22Rv1 (cell line): Measurements from ENCODE around the gene SHANK1.

Experiments used
- ZFX ChIP-seq: fragments of 450-650 bp; IDR thresholded peaks from 2 replicates; pipeline ENCODE4 v1.6.1; 2017; ENCODE audit warnings: antibody characterized with exemption, borderline replicate concordance
- TF ChIP-seq, protein P1 (sequence below): fragments of 450-650 bp; IDR thresholded peaks from 2 replicates; pipeline ENCODE4 v1.5.1; 2017; ENCODE audit warnings: mild to moderate bottlenecking

DNA sequence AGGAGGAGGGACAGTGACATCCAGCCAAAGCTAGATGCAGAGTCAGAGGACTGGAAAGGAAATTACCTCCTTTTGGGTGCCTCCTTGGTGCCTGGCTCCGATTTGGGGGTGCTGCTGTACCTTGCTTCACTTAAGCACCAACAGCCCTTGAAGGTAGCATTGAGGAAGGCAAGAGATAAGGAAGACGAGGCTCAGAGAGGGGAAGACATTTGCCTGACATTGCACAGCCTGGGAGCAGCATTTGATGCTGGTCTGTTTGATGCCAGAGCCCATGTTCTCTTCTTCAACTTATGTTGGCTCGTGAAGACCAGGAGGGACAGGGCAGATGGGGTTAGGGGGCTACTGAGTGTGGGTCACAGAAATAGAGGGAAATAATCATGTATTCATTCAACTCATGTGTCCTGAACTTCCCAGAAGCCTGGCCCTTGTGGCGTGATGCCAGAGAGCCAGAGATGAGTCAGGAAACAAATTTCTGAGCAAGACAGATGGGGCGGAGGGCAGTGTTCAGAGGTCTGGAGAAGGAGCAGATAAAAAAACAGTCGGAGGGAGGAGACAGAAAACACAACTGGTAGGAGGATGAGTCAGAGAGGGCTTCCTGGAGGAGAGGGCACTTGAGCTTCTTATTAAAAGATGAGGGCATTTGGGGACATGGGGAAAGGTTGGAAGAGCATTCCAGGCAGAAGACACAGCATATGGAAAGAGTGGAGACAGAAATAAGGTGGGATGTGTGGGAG lies 73.4 kb downstream of the SHANK1 start:
- TF ChIP-seq, protein P1, sequence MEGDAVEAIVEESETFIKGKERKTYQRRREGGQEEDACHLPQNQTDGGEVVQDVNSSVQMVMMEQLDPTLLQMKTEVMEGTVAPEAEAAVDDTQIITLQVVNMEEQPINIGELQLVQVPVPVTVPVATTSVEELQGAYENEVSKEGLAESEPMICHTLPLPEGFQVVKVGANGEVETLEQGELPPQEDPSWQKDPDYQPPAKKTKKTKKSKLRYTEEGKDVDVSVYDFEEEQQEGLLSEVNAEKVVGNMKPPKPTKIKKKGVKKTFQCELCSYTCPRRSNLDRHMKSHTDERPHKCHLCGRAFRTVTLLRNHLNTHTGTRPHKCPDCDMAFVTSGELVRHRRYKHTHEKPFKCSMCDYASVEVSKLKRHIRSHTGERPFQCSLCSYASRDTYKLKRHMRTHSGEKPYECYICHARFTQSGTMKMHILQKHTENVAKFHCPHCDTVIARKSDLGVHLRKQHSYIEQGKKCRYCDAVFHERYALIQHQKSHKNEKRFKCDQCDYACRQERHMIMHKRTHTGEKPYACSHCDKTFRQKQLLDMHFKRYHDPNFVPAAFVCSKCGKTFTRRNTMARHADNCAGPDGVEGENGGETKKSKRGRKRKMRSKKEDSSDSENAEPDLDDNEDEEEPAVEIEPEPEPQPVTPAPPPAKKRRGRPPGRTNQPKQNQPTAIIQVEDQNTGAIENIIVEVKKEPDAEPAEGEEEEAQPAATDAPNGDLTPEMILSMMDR, result no peak
- TF ChIP-seq ZFX, result no peak
